ENCODE data around the gene BPIFB1.

GRCh38 chr20:33235696-33236095, 47.3 kb upstream of the BPIFB1 start, which contains the start of gene BPIFA1:
- TF ChIP-seq MAX (IDR thresholded peaks at IDR 0.05) (no peak), CTCF (IDR thresholded peaks at IDR 0.05; ENCODE audit: control extremely low read depth in 1 of 3, insufficient read depth in 1 of 3, low read depth in 1 of 3, low read length in 3 of 3) (no peak), E2F6 (IDR thresholded peaks at IDR 0.05) (no peak), ATF3 (IDR thresholded peaks at IDR 0.05; ENCODE audit: insufficient read depth, low read depth, low read length) (no peak), POLR2A (IDR thresholded peaks at IDR 0.05; ENCODE audit: control extremely low read depth in 1 of 2, low read depth in 2 of 2, low read length in 2 of 2) (no peak), POU5F1 (IDR thresholded peaks at IDR 0.05; ENCODE audit: low read depth, low read length) (no peak), USF2 (IDR thresholded peaks at IDR 0.05; ENCODE audit: low read length) (no peak), JUND (IDR thresholded peaks at IDR 0.05; ENCODE audit: low read length) (no peak), YY1 (IDR thresholded peaks at IDR 0.05; ENCODE audit: low read depth, low read length) (no peak), EP300 (IDR thresholded peaks at IDR 0.05; ENCODE audit: borderline replicate concordance in 1 of 2, low read depth in 2 of 2, low read length in 2 of 2) (no peak), BCL11A (IDR thresholded peaks at IDR 0.05; ENCODE audit: low read depth in 2 of 2, low read length in 2 of 2) (no peak)

Measured in H1 (cell line).